ENCODE data around the gene SETD1A.

Gene SETD1A

DNA sequence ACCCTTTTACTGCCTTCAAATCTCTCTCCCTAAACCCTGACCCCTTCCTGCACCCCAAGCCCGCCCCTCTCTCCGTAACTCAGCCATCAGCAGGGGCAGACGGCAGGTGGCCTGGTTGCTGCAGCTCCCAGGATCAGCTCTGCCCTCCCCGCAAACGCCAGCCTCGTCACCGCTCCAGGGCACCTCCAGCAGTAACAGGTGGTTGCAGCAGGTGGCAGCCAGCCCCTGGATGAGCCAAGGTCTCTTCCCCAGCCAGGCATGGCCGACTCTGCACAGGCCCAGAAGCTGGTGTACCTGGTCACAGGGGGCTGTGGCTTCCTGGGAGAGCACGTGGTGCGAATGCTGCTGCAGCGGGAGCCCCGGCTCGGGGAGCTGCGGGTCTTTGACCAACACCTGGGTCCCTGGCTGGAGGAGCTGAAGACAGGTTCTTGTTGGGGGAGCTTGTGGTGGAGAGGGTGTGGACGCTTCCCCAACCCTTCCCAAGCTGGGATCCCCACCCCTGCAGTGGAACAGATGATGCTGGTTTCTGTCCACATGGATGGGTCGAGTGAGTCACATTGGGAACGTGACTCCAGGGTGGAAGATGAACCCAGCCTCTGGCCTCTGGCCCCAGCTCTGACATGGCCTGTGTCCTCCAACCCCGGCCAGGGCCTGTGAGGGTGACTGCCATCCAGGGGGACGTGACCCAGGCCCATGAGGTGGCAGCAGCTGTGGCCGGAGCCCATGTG, 28.0 kb downstream of the SETD1A start:
- H3K4me1 ChIP-seq (ENCODE audit: low read length): peaks cover 8% of the 10 kb centered on the region
- TF ChIP-seq CTCF (IDR thresholded peaks at IDR 0.05; ENCODE audit: low read depth, low read length): no peak
- TF ChIP-seq EZH2phosphoT487 (IDR thresholded peaks at IDR 0.05; ENCODE audit: low read depth): no peak
- peaks cover 11% of the 10 kb centered on the region for H3K36me3 ChIP-seq (replicated peaks; ENCODE audit: low read depth, low read length)
- no peaks in the 10 kb centered on the region for H4K20me1 ChIP-seq (ENCODE audit: insufficient read depth, low read length)
- H3K9me3 ChIP-seq (ENCODE audit: insufficient read depth, low read length): no peaks in the 10 kb centered on the region
- no peak overlapping the region for H2AFZ ChIP-seq (ENCODE audit: low read depth, low read length)
- H3K4me2 ChIP-seq (ENCODE audit: low read length): no peak overlapping the region
- H3K79me2 ChIP-seq (ENCODE audit: low read length): no peaks in the 10 kb centered on the region
- H3K27ac ChIP-seq (ENCODE audit: low read length): no peak overlapping the region
- no peaks in the 10 kb centered on the region for H3K27me3 ChIP-seq (ENCODE audit: low read depth, low read length)
- no peak overlapping the region for H3K9ac ChIP-seq (ENCODE audit: low read length)
- H3K4me3 ChIP-seq (ENCODE audit: low read length): no peak overlapping the region

DNA sequence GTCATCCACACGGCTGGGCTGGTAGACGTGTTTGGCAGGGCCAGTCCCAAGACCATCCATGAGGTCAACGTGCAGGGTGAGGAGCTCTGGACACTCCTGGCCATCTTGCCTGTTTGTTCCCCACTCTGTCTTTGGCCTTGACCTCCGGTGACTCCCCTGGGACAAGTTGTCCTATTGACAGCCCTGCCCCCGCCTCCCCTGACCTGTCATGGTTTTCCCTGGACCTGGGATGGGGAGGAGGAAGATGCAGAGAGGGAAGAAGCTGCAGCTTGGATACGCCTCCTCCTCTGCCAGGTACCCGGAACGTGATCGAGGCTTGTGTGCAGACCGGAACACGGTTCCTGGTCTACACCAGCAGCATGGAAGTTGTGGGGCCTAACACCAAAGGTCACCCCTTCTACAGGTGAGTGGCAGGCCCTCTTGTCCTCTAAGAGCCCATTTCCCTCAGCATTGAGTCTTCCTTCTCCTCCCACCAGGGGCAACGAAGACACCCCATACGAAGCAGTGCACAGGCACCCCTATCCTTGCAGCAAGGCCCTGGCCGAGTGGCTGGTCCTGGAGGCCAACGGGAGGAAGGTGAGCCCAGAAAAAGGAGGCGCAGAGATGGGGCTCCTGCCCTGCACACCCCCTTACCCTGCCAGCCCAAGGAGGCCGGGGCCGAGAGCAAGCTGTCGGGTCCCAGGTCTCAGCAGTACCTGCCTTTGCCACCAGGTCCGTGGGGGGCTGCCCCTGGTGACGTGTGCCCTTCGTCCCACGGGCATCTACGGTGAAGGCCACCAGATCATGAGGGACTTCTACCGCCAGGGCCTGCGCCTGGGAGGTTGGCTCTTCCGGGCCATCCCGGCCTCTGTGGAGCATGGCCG, 28.8 kb downstream of the SETD1A start:
- Histone ChIP-seq H3K9ac (ENCODE audit: low read length) (no peak overlapping the region), H4K20me1 (ENCODE audit: insufficient read depth, low read length) (no peaks in the 10 kb centered on the region), H3K27ac (ENCODE audit: low read length) (no peak overlapping the region), H3K36me3 (replicated peaks; ENCODE audit: low read depth, low read length) (peaks cover 7% of the 10 kb centered on the region), H3K4me3 (ENCODE audit: low read length) (no peak overlapping the region), H3K79me2 (ENCODE audit: low read length) (no peaks in the 10 kb centered on the region), H2AFZ (ENCODE audit: low read depth, low read length) (no peak overlapping the region), H3K4me2 (ENCODE audit: low read length) (no peak overlapping the region), H3K27me3 (ENCODE audit: low read depth, low read length) (no peaks in the 10 kb centered on the region), H3K4me1 (ENCODE audit: low read length) (peaks cover 8% of the 10 kb centered on the region), H3K9me3 (ENCODE audit: insufficient read depth, low read length) (no peaks in the 10 kb centered on the region)
- TF ChIP-seq EZH2phosphoT487 (IDR thresholded peaks at IDR 0.05; ENCODE audit: low read depth) (no peak), CTCF (IDR thresholded peaks at IDR 0.05; ENCODE audit: low read depth, low read length) (no peak)

DNA sequence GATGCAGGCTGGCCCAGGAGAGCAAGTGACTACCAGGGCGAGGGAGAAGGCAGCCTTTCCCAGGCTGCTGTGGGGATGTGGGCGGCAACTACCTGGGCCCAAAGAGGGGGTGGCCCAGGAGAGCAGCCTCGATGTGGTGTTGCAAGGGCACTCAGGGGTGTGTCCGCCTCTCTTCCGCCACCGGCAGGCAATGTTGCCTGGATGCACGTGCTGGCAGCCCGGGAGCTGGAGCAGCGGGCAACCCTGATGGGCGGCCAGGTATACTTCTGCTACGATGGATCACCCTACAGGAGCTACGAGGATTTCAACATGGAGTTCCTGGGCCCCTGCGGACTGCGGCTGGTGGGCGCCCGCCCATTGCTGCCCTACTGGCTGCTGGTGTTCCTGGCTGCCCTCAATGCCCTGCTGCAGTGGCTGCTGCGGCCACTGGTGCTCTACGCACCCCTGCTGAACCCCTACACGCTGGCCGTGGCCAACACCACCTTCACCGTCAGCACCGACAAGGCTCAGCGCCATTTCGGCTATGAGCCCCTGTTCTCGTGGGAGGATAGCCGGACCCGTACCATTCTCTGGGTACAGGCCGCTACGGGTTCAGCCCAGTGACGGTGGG, 30.1 kb downstream of the SETD1A start:
- Histone ChIP-seq H3K4me1 (ENCODE audit: low read length) (peaks cover 9% of the 10 kb centered on the region), H3K27ac (ENCODE audit: low read length) (no peak overlapping the region), H3K4me2 (ENCODE audit: low read length) (no peak overlapping the region), H2AFZ (ENCODE audit: low read depth, low read length) (no peak overlapping the region), H3K36me3 (replicated peaks; ENCODE audit: low read depth, low read length) (peaks cover 7% of the 10 kb centered on the region), H3K9ac (ENCODE audit: low read length) (no peak overlapping the region), H3K4me3 (ENCODE audit: low read length) (no peak overlapping the region), H3K9me3 (ENCODE audit: insufficient read depth, low read length) (no peaks in the 10 kb centered on the region), H3K79me2 (ENCODE audit: low read length) (no peaks in the 10 kb centered on the region), H3K27me3 (ENCODE audit: low read depth, low read length) (no peaks in the 10 kb centered on the region), H4K20me1 (ENCODE audit: insufficient read depth, low read length) (no peaks in the 10 kb centered on the region)
- TF ChIP-seq CTCF (IDR thresholded peaks at IDR 0.05; ENCODE audit: low read depth, low read length): no peak
- TF ChIP-seq EZH2phosphoT487 (IDR thresholded peaks at IDR 0.05; ENCODE audit: low read depth): no peak
